Measurements from ENCODE around the gene ANP32B. TPM values are rescaled to one million over a fixed set of nuclear protein-coding genes. Genes with fewer than 3 reads are reported as not detected.

The ANP32B gene
- total RNA-seq, 2 donors from 2014 or later: 133 to 183 TPM

- H3K27me3 ChIP-seq: no peaks in the 10 kb centered on the region
- H3K9me3 ChIP-seq: no peaks in the 10 kb centered on the region
- H3K4me3 ChIP-seq: no peak overlapping the region
- H3K4me1 ChIP-seq: no peaks in the 10 kb centered on the region
- no peak overlapping the region for H3K9ac ChIP-seq (ENCODE audit: low read depth in 2 of 2, low read length in 2 of 2)
- H3K36me3 ChIP-seq: peaks cover 15% of the 10 kb centered on the region
- H3K27ac ChIP-seq: no peak overlapping the region
- no peak for TF ChIP-seq CTCF (IDR thresholded peaks at IDR 0.05)
- DNase-seq: peak; percentile 32
- intact Hi-C loops (cut with DNase I): no loop called here
Measured at GRCh38 chr9:98010445-98010844, 27.3 kb downstream of the ANP32B start.

GRCh38 chr9:98011122-98011521, 28.0 kb downstream of the ANP32B start:
- no peak overlapping the region for H3K27ac ChIP-seq
- intact Hi-C loops (cut with DNase I): no loop called here
- no peak for TF ChIP-seq CTCF (IDR thresholded peaks at IDR 0.05)
- DNase-seq: no peak
- no peaks in the 10 kb centered on the region for H3K27me3 ChIP-seq
- no peak overlapping the region for H3K4me3 ChIP-seq
- no peaks in the 10 kb centered on the region for H3K4me1 ChIP-seq
- no peaks in the 10 kb centered on the region for H3K9me3 ChIP-seq
- H3K36me3 ChIP-seq: peaks cover 15% of the 10 kb centered on the region
- H3K9ac ChIP-seq (ENCODE audit: low read depth in 2 of 2, low read length in 2 of 2): no peak overlapping the region

- H3K4me3 ChIP-seq: no peak overlapping the region
- no peaks in the 10 kb centered on the region for H3K9me3 ChIP-seq
- intact Hi-C loops (cut with DNase I): no loop called here
- no peak overlapping the region for H3K27ac ChIP-seq
- TF ChIP-seq CTCF (IDR thresholded peaks at IDR 0.05): no peak
- H3K4me1 ChIP-seq: no peaks in the 10 kb centered on the region
- no peak overlapping the region for H3K9ac ChIP-seq (ENCODE audit: low read depth in 2 of 2, low read length in 2 of 2)
- DNase-seq: no peak
- H3K27me3 ChIP-seq: no peaks in the 10 kb centered on the region
- peaks cover 11% of the 10 kb centered on the region for H3K36me3 ChIP-seq
Measured at GRCh38 chr9:98016137-98016680, 33.1 kb downstream of the ANP32B start.

GRCh38 chr9:98017306-98017705, 34.2 kb downstream of the ANP32B start:
- Histone ChIP-seq H3K9me3 (no peaks in the 10 kb centered on the region), H3K9ac (ENCODE audit: low read depth in 2 of 2, low read length in 2 of 2) (no peak overlapping the region), H3K27ac (no peak overlapping the region), H3K4me1 (no peaks in the 10 kb centered on the region), H3K4me3 (no peak overlapping the region), H3K27me3 (no peaks in the 10 kb centered on the region), H3K36me3 (peaks cover 11% of the 10 kb centered on the region)
- TF ChIP-seq CTCF (IDR thresholded peaks at IDR 0.05): no peak
- intact Hi-C loops (cut with DNase I): no loop called here
- no peak for DNase-seq

GRCh38 chr9:98018347-98018746, 35.2 kb downstream of the ANP32B start:
- intact Hi-C loops (cut with DNase I): no loop called here
- H3K27me3 ChIP-seq: no peaks in the 10 kb centered on the region
- H3K4me3 ChIP-seq: no peak overlapping the region
- H3K9ac ChIP-seq (ENCODE audit: low read depth in 2 of 2, low read length in 2 of 2): no peak overlapping the region
- H3K36me3 ChIP-seq: peaks cover 11% of the 10 kb centered on the region
- H3K9me3 ChIP-seq: no peaks in the 10 kb centered on the region
- no peak for DNase-seq
- H3K27ac ChIP-seq: no peak overlapping the region
- TF ChIP-seq CTCF (IDR thresholded peaks at IDR 0.05): no peak
- no peaks in the 10 kb centered on the region for H3K4me1 ChIP-seq
